DND-41 (cell line): ENCODE measurements around the gene ACAP3.
"Not testable (repeated sequence)": the region's sequence is repeated elsewhere in the genome, so short reads cannot be mapped to it uniquely, and the experiment has no call there.

Experiments used
- ATAC-seq: fragments of 200-7000 bp; cut with Tn5 transposase; 3 replicates; pipeline ENCODE4 v1.9.1; 2021; ENCODE audit warnings: low read depth; ENCODE audit not compliant: insufficient read depth
- DNase-seq: peaks from one replicate; pipeline ENCODE4 v3.0.0-alpha.2; 2020
- H2AFZ ChIP-seq: 2 replicates; pipeline ENCODE4 v1.6.0; 2012; ENCODE audit warnings: low read depth, low read length
- H3K27ac ChIP-seq: 2 replicates; pipeline ENCODE4 v1.5.1; 2012; ENCODE audit warnings: low read length, inconsistent platforms
- H3K27me3 ChIP-seq: fragments of 200-600 bp; sonication (generic); 2 replicates; pipeline ENCODE4 v1.6.0; 2012; ENCODE audit warnings: low read length, mild to moderate bottlenecking, inconsistent platforms; ENCODE audit not compliant: insufficient read depth, poor library complexity
- H3K36me3 ChIP-seq: 2 replicates; pipeline ENCODE4 v1.5.1; 2012; ENCODE audit warnings: low read length, inconsistent platforms; ENCODE audit not compliant: insufficient read depth
- H3K4me1 ChIP-seq: 2 replicates; pipeline ENCODE4 v1.5.1; 2012; ENCODE audit warnings: mild to moderate bottlenecking, low read length; ENCODE audit not compliant: insufficient read depth
- H3K4me2 ChIP-seq: 2 replicates; pipeline ENCODE4 v1.6.0; 2012; ENCODE audit warnings: mild to moderate bottlenecking, moderate library complexity, low read length, inconsistent platforms; ENCODE audit not compliant: insufficient read depth
- H3K4me3 ChIP-seq, 2 experiments: fragments of 200-600 bp in 1 of 2; shearing (Covaris generic) in 1 of 2; 2 replicates each; pipeline ENCODE4 v1.5.1; 2012 to 2016; ENCODE audit warnings: inconsistent platforms in 2 of 2, low read length in 2 of 2, mild to moderate bottlenecking in 2 of 2, low read depth in 1 of 2, moderate library complexity in 1 of 2
- H3K79me2 ChIP-seq: 2 replicates; pipeline ENCODE4 v1.6.0; 2012; ENCODE audit warnings: low read length, inconsistent platforms; ENCODE audit not compliant: insufficient read depth
- H3K9ac ChIP-seq: 2 replicates; pipeline ENCODE4 v1.6.0; 2012; ENCODE audit warnings: low read depth, mild to moderate bottlenecking, inconsistent platforms, low read length, moderate library complexity
- H3K9me3 ChIP-seq: 2 replicates; pipeline ENCODE4 v1.5.1; 2012; ENCODE audit warnings: low read length, moderate library complexity, mild to moderate bottlenecking, inconsistent platforms; ENCODE audit not compliant: insufficient read depth, severe bottlenecking
- H4K20me1 ChIP-seq: 2 replicates; pipeline ENCODE4 v1.6.0; 2012; ENCODE audit warnings: low read length; ENCODE audit not compliant: insufficient read depth
- CTCF ChIP-seq: IDR thresholded peaks from 2 replicates; pipeline ENCODE4 v1.5.1; 2012; ENCODE audit warnings: borderline replicate concordance, low read length, moderate library complexity, mild to moderate bottlenecking; ENCODE audit not compliant: poor library complexity, severe bottlenecking; ENCODE audit errors: extremely low read depth
- EZH2 ChIP-seq: IDR thresholded peaks from 3 replicates; pipeline ENCODE4 v1.6.1; 2012; ENCODE audit warnings: borderline replicate concordance, low read depth, mild to moderate bottlenecking, moderate library complexity, low read length, inconsistent platforms; ENCODE audit not compliant: severe bottlenecking

ACAP3 gene

DNA sequence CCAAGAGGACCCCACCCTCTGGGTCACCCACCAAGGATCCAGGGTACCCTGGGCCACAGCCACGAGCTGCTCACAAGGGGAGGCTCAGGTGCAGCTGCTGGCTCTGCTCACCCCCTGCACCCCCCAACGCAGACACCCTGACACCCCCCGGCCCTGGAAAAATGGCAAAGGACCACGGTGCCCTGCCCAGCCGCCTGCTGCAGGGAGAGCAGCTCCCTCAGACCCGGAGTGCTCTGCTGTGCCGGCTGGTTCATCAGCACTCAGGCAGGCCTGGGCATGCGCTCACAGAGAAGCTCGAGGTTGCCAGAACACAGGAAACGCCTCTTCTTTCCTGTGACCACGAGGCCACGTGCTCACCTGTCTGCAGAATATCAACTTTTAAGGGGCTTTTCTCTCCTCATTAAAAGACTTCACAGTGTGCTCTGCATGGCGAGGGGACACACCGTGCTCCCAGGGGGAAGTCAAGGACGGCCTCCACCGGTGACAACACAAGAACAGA lies 56.9 kb downstream of the ACAP3 start:
- Histone ChIP-seq H3K9ac (no peak overlapping the region), H2AFZ (no peak overlapping the region), H3K9me3 (no peaks in the 10 kb centered on the region), H4K20me1 (peaks cover 11% of the 10 kb centered on the region; the same call in 1 of the 2 replicates), H3K4me2 (peak overlapping the region; percentile 35; the same call in 1 of the 2 replicates), H3K36me3 (peaks cover 36% of the 10 kb centered on the region), H3K79me2 (peaks cover 3% of the 10 kb centered on the region; the same call in 1 of the 2 replicates), H3K4me3 (no peak overlapping the region), H3K27me3 (no peaks in the 10 kb centered on the region), H3K4me1 (peaks cover 24% of the 10 kb centered on the region), H3K27ac (peak overlapping the region; percentile 60; the same call in 1 of the 2 replicates)
- DNase-seq (peak; percentile 78), ATAC-seq (peak; percentile 95)
- TF ChIP-seq CTCF (no peak), EZH2 (no peak)

DNA sequence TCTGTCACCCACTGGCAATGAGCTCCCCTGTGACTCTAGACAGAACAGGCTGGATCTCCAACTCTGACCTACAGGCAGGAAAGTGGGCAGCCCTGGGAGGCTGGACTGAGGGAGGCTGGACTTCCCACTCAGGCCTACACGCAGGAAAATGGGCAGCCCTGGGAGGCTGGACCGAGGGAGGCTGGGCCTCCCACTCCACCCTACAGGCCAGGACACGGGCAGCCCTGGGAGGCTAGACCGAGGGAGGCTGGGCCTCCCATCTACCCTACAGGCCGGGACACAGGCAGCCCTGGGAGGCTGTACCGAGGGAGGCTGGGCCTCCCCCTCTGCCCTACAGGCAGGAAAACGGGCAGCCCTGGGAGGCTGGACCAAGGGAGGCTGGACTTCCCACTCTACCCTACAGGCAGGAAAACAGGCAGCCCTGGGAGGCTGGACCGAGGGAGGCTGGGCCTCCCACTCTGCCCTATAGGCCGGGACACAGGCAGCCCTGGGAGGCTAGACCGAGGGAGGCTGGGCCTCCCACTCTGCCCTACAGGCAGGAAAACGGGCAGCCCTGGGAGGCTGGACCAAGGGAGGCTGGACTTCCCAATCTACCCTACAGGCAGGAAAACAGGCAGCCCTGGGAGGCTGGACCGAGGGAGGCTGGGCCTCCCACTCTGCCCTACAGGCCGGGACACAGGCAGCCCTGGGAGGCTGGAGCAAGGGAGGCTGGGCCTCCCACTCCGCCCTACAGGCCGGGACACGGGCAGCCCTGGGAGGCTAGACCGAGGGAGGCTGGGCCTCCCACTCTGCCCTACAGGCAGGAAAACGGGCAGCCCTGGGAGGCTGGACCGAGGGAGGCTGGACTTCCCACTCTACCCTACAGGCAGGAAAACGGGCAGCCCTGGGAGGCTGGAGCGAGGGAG lies 59.5 kb downstream of the ACAP3 start:
- not testable (repeated sequence) for H3K9me3 ChIP-seq, H4K20me1 ChIP-seq, H3K4me2 ChIP-seq, H3K9ac ChIP-seq, H3K4me3 ChIP-seq, H3K27me3 ChIP-seq, ATAC-seq, H3K36me3 ChIP-seq, H3K27ac ChIP-seq, DNase-seq, H3K79me2 ChIP-seq, H2AFZ ChIP-seq
- H3K4me1 ChIP-seq, result peaks cover 24% of the 10 kb centered on the region

GRCh38 chr1:1247341-1247913 lies 60.3 kb downstream of the ACAP3 start:
- Histone ChIP-seq H3K79me2 (no peaks in the 10 kb centered on the region), H3K4me2 (no peak overlapping the region), H3K4me1 (peaks cover 23% of the 10 kb centered on the region), H3K27ac (no peak overlapping the region), H3K36me3 (peaks cover 3% of the 10 kb centered on the region; the same call in 1 of the 2 replicates), H3K4me3 (no peak overlapping the region), H3K9me3 (no peaks in the 10 kb centered on the region), H4K20me1 (no peaks in the 10 kb centered on the region; the same call in 1 of the 2 replicates), H3K9ac (no peak overlapping the region), H3K27me3 (no peaks in the 10 kb centered on the region), H2AFZ (no peak overlapping the region)
- no peak for DNase-seq
- no peak for TF ChIP-seq EZH2
- no peak for TF ChIP-seq CTCF
- no peak for ATAC-seq
